GM23248 (cell line): ENCODE measurements around the gene COPS2. TPM values are rescaled to one million over a fixed set of nuclear protein-coding genes. Genes with fewer than 3 reads are reported as not detected.
"Not testable (repeated sequence)": the region's sequence is repeated elsewhere in the genome, so short reads cannot be mapped to it uniquely, and the experiment has no call there.

Source experiments
- DNase-seq: peaks from one replicate; pipeline ENCODE4 v3.0.0-alpha.2; 2015
- H2AFZ ChIP-seq: fragments of 200-600 bp; sonication (generic); 2 replicates; pipeline ENCODE4 v1.6.1; 2016; ENCODE audit warnings: antibody characterized with exemption
- H3F3A ChIP-seq: fragments of 200-600 bp; sonication (generic); 2 replicates; pipeline ENCODE4 v1.6.1; 2016; ENCODE audit warnings: mild to moderate bottlenecking, antibody characterized with exemption, mixed run types; ENCODE audit not compliant: insufficient read depth
- H3K27ac ChIP-seq: fragments of 200-600 bp; sonication (generic); 2 replicates; pipeline ENCODE4 v1.5.1; 2016; ENCODE audit warnings: mild to moderate bottlenecking
- H3K27me3 ChIP-seq: fragments of 200-600 bp; sonication (generic); replicated peaks from 2 replicates; pipeline ENCODE4 v1.6.1; 2016; ENCODE audit warnings: mild to moderate bottlenecking; ENCODE audit not compliant: insufficient read depth
- H3K36me3 ChIP-seq: fragments of 200-600 bp; sonication (generic); 2 replicates; pipeline ENCODE4 v1.6.1; 2016; ENCODE audit warnings: low read depth, mild to moderate bottlenecking
- H3K4me1 ChIP-seq: fragments of 200-600 bp; sonication (generic); 2 replicates; pipeline ENCODE4 v1.6.1; 2016; ENCODE audit warnings: mild to moderate bottlenecking; ENCODE audit not compliant: insufficient read depth
- H3K4me2 ChIP-seq: fragments of 200-600 bp; sonication (generic); one replicate; pipeline ENCODE4 v1.6.1; 2016; ENCODE audit warnings: mild to moderate bottlenecking; ENCODE audit not compliant: unreplicated experiment
- H3K4me3 ChIP-seq: fragments of 200-600 bp; sonication (generic); 2 replicates; pipeline ENCODE4 v1.5.1; 2016; ENCODE audit warnings: mild to moderate bottlenecking
- H3K79me2 ChIP-seq: fragments of 200-600 bp; sonication (generic); 2 replicates; pipeline ENCODE4 v1.6.1; 2016; ENCODE audit warnings: mild to moderate bottlenecking; ENCODE audit not compliant: insufficient read depth
- H3K9ac ChIP-seq: fragments of 200-600 bp; sonication (generic); 2 replicates; pipeline ENCODE4 v1.6.1; 2016; ENCODE audit warnings: mild to moderate bottlenecking
- H3K9me2 ChIP-seq: fragments of 200-600 bp; sonication (generic); 2 replicates; pipeline ENCODE4 v1.6.1; 2016; ENCODE audit warnings: mixed run types, mild to moderate bottlenecking, moderate library complexity; ENCODE audit not compliant: insufficient read depth
- H3K9me3 ChIP-seq: fragments of 200-600 bp; sonication (generic); one replicate; pipeline ENCODE4 v1.6.1; 2017; ENCODE audit warnings: low read depth
- H4K20me1 ChIP-seq: fragments of 200-600 bp; sonication (generic); 2 replicates; pipeline ENCODE4 v1.6.0; 2016; ENCODE audit not compliant: insufficient read depth
- EZH2 ChIP-seq: fragments of 200-600 bp; sonication (generic); IDR thresholded peaks from 2 replicates; pipeline ENCODE4 v1.6.1; 2018; ENCODE audit warnings: antibody characterized with exemption, mild to moderate bottlenecking; ENCODE audit not compliant: insufficient read depth, poor library complexity, severe bottlenecking
- EZH2phosphoT487 ChIP-seq: fragments of 200-600 bp; sonication (generic); IDR thresholded peaks from 2 replicates; pipeline ENCODE4 v1.6.1; 2018; ENCODE audit warnings: antibody characterized with exemption, moderate library complexity, mild to moderate bottlenecking, low read depth; ENCODE audit not compliant: insufficient read depth
- WGBS, 2 experiments: methylation state at CpG; one replicate each; pipeline ENCODE4 v1.1.6; 2015 to 2017; ENCODE audit warnings: low lambda C conversion rate in 2 of 2, low coverage in 1 of 2; ENCODE audit errors: missing lambda C conversion rate in 2 of 2; 5-methylcytosine and 5-hydroxymethylcytosine counted together
- in situ Hi-C: fragments of 300-500 bp; cut with MboI; formaldehyde crosslinking; loops from 2 replicates; pipeline ENCODE4 v1.15.0; 2020
- microRNA-seq: library from miRNA; unstranded; fragments of <30 nt; microRNA quantifications from one replicate; pipeline ENCODE4, GENCODE V29; 2016; ENCODE audit warnings: borderline number of aligned reads
- polyA plus RNA-seq: library from polyadenylated mRNA; unstranded; fragments of >200 nt; fragmentation: Nextera tagmentation; extraction: Ambion mirVana; gene quantifications from 2 replicates; pipeline ENCODE4 v1.2.1, GENCODE V29; 2016
- small RNA-seq: library from RNA; depleted of rRNA; stranded (forward); fragments of <200 nt; gene quantifications from one replicate; pipeline ENCODE3, GENCODE V24; 2014; ENCODE audit warnings: low read depth, low replicate concordance
- total RNA-seq: library from RNA; depleted of rRNA; stranded (reverse); fragments of >200 nt; shearing (Covaris generic); gene quantifications from 2 replicates; pipeline ENCODE4 v1.2.3, GENCODE V29; 2014; rRNA removed

COPS2 gene
- total and polyA plus RNA-seq, 2 experiments from 2014 or later = 58.0 to 60.1 TPM

DNA sequence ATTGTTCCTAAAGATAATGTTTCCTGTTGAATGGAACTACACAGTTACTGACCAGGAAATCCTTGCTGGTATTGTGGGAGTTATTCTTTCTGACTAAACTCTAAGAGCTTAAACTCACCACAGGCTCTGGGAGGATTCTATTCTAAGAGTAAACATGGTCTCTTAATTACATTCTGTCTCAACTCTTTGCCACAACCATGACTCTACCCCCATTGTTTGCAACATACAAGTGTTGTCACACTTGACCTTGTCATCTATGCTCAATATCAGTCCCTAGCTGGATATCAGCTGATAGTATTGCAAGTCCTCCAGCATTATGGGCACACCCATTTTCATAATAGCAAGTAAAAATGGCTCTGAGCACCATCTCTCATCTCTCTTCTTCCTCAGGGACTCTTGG is 79.5 kb downstream of the COPS2 start:
- no peaks in the 10 kb centered on the region for H3K4me1 ChIP-seq
- no peaks in the 10 kb centered on the region for H3K36me3 ChIP-seq
- H3K27me3 ChIP-seq = no peaks in the 10 kb centered on the region
- H3K79me2 ChIP-seq = no peaks in the 10 kb centered on the region
- no peak overlapping the region for H3K27ac ChIP-seq
- no peaks in the 10 kb centered on the region for H3K9me2 ChIP-seq
- no peak overlapping the region for H3K4me3 ChIP-seq
- no peak overlapping the region for H3K4me2 ChIP-seq
- in situ Hi-C loops = no loop called here
- DNase-seq = no peak
- H2AFZ ChIP-seq = no peak overlapping the region
- H4K20me1 ChIP-seq = no peaks in the 10 kb centered on the region
- no peak for TF ChIP-seq EZH2phosphoT487
- no peak for TF ChIP-seq EZH2
- no peaks in the 10 kb centered on the region for H3F3A ChIP-seq
- no peaks in the 10 kb centered on the region for H3K9me3 ChIP-seq
- H3K9ac ChIP-seq = no peak overlapping the region

DNA sequence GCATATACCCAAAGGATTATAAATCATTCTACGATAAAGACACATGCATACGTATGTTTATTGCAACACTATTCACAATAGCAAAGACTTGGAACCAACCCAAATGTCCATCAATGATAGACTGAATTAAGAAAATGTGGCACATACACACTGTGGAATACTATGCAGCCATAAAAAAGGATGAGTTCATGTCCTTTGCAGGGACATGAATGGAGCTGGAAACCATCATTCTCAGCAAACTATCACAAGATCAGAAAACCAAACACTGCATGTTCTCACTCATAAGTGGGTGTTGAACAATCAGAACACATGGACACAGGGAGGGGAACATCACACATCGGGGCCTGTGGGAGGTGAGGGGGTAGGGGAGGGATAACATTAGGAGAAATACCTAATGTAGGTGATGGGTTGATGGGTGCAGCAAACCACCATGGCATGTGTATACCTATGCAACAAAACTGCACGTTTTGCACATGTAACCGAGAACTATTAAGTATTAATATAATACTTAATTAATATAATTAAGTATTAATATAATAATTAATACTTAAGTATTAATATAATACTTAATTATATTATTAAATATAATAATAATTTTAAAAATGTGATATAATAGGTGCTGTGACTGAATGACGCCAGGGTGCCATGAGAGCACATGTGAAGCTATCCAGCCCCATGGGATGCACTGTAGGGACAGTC is 80.7 kb downstream of the COPS2 start:
- H3K36me3 ChIP-seq, H3F3A ChIP-seq, H3K27me3 ChIP-seq, H3K79me2 ChIP-seq, H2AFZ ChIP-seq, H3K9me2 ChIP-seq, H3K4me2 ChIP-seq, H3K4me1 ChIP-seq, H3K9me3 ChIP-seq, H3K27ac ChIP-seq, H3K9ac ChIP-seq, H4K20me1 ChIP-seq, H3K4me3 ChIP-seq, DNase-seq, in situ Hi-C loops: not testable (repeated sequence)
- WGBS, 2 experiments = 85 to 88% methylated on average over 6 of the region's 6 CpGs

Small RNA genes within 50 kb of the gene (microRNA-seq; reads per million reads assigned to microRNA genes)
- not detected for gene MIR4716

Small RNA genes within 50 kb of the gene (small RNA-seq; reads per million reads assigned to genes)
- gene MIR4716 = not detected
- not detected for gene RF00019
- gene RN7SL307P = not detected

Other genes with a start within 250 kb of the COPS2 start
- gene SHC4, start 191.7 kb downstream of the COPS2 start, total RNA-seq = 0.43 and 0.76 TPM in 2 replicates
- gene SHC4, start 191.7 kb downstream of the COPS2 start, polyA plus RNA-seq = 0.45 and 0.99 TPM in 2 replicates
- 26.8 and 26.9 TPM in 2 replicates for gene SECISBP2L, start 109.2 kb downstream of the COPS2 start, total RNA-seq
- gene SECISBP2L, start 109.2 kb downstream of the COPS2 start, polyA plus RNA-seq = 28.4 and 29.8 TPM in 2 replicates
- 21.0 and 31.8 TPM in 2 replicates for gene GALK2, start 14.6 kb upstream of the COPS2 start, total RNA-seq
- gene GALK2, start 14.6 kb upstream of the COPS2 start, polyA plus RNA-seq = 19.2 and 19.7 TPM in 2 replicates